ENCODE results near the gene HSD17B14.

- TF ChIP-seq CTCF (IDR thresholded peaks at IDR 0.05; ENCODE audit: low read depth, low read length) (no peak), POLR2A (IDR thresholded peaks at IDR 0.05; ENCODE audit: extremely low read depth, insufficient read length) (peak; percentile 99), MYC (IDR thresholded peaks at IDR 0.05; ENCODE audit: low read depth, low read length) (no peak; the same call in 1 of the 2 replicates), MAX (IDR thresholded peaks at IDR 0.05; ENCODE audit: low read depth, low read length) (peak; percentile 44; the same call in 1 of the 2 replicates)
These were observed 36.0 kb upstream of the HSD17B14 start, which contains the start of gene PPP1R15A for GRCh38 chr19:48872182-48872883.

Measured in NB4 (cell line).